Transverse colon (tissue), 3 donors: ENCODE measurements around the gene ZNF527.

Source experiments
- EP300 ChIP-seq: sonication (generic); formaldehyde crosslinking; IDR thresholded peaks from one replicate; pipeline ENCODE4 v1.6.1; 2017; ENCODE audit warnings: antibody characterized with exemption, low read depth
- POLR2A ChIP-seq: fragments of 450-650 bp; IDR thresholded peaks from one replicate; pipeline ENCODE4 v1.6.1; 2016; ENCODE audit warnings: antibody characterized with exemption, mild to moderate bottlenecking, moderate library complexity
- TF ChIP-seq, protein P1 (sequence below), 5 experiments: fragments of 200-600 bp in 3 of 5; fragments of 450-650 bp in 2 of 5; sonication (generic) in 3 of 5; IDR thresholded peaks; 1 replicate in 2 of 5; 2 replicates in 3 of 5; pipeline ENCODE4 v1.5.1; 2016 to 2017; ENCODE audit warnings: antibody characterized with exemption in 5 of 5, inconsistent platforms in 3 of 5, mild to moderate bottlenecking in 2 of 5, moderate library complexity in 1 of 5

DNA sequence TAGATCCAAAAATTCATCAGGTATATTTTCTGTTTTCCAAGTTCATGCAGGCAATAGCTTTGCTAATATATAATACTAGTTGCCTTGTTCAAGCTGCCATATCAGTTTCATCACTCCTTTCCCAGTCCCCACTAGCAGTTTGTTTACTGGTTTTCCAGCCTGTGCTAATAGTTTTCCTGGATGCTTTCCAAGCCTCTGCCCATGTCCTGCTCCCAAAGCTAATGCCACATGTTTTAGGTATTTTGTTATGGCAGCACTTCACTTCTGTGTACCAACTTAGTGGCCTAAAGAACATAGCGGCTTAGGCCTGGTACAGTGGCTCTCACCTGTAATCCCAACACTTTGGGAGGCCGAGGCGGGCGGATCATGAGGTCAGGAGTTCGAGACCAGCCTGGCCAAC lies 28.1 kb upstream of the ZNF527 start:
- TF ChIP-seq, protein P1, sequence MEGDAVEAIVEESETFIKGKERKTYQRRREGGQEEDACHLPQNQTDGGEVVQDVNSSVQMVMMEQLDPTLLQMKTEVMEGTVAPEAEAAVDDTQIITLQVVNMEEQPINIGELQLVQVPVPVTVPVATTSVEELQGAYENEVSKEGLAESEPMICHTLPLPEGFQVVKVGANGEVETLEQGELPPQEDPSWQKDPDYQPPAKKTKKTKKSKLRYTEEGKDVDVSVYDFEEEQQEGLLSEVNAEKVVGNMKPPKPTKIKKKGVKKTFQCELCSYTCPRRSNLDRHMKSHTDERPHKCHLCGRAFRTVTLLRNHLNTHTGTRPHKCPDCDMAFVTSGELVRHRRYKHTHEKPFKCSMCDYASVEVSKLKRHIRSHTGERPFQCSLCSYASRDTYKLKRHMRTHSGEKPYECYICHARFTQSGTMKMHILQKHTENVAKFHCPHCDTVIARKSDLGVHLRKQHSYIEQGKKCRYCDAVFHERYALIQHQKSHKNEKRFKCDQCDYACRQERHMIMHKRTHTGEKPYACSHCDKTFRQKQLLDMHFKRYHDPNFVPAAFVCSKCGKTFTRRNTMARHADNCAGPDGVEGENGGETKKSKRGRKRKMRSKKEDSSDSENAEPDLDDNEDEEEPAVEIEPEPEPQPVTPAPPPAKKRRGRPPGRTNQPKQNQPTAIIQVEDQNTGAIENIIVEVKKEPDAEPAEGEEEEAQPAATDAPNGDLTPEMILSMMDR (IDR thresholded peaks at IDR 0.05): no peak
- TF ChIP-seq EP300: no peak
- TF ChIP-seq POLR2A: no peak
